GM19025 (cell line): ENCODE data around the gene IRX3.

ENCODE experiments used
- ATAC-seq: cut with Tn5 transposase; IDR thresholded peaks from one replicate; pipeline ENCODE4 v1.9.1; 2021; ENCODE audit warnings: mild to moderate bottlenecking, low read depth, moderate library complexity; ENCODE audit not compliant: unreplicated experiment

IRX3 gene

DNA sequence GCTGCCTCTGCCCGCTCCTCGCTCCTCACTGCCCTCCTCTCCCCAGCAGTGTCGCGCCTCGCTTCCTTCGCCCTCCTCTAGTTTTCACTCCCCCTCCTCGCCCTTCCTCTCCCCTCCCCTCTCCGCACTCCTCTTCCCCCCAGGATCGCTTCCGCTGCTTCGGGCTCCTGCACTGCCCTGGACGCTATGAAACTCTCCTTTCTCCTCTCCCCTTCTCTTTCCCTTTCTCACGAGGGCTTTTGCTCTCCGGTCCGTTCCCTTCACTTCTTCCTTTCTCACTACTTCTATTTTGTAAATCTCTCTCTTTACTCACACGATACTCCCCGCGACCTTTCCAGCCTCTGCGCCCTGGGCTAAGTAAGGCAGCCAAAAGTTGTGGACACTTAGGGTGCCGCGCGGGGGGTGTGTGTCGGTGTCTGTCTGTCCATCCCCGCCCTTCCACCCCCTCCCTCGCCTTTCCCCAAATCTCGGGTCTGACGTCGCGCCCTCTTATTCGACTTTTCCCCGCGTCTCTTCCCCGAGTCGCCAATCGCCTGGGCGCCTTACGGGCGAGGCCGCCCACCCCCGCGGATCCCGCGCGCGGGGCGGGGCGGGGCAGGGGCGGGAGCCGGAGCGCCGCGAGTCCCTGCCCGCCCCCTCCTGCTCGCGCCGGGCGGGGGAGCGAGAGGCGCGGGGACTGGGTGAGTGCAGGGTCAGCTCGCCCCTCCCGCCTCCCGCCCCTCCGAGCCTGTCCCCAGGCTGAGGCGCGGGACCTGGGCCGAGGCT is at the start of gene IRX3:
IRX3 (minus strand) TSS at position 422 of the 765 bp plus-strand sequence. CDS start 737 bp downstream, outside the sequence.
- ATAC-seq, result no peak

DNA sequence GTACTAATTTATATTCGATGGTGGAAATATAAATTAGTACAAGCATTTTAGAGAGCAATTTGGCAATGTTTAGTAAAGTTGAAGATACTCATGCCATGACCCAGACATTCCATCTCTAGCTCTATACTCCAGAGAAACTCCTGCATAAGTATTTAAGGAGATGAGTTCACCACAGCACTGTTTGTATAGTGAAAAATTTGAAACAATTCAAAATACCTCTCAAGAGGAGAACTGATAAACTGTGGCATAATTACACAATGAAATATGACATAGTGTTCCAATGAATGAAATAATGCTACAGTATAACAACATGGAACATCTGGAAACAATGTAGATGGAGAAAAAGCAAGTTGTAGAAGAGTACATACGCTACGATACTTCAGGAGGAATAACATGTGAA is 48.6 kb upstream of the IRX3 start:
- no peak for ATAC-seq

GRCh38 chr16:54334208-54334607 is 47.6 kb upstream of the IRX3 start:
- no peak for ATAC-seq

DNA sequence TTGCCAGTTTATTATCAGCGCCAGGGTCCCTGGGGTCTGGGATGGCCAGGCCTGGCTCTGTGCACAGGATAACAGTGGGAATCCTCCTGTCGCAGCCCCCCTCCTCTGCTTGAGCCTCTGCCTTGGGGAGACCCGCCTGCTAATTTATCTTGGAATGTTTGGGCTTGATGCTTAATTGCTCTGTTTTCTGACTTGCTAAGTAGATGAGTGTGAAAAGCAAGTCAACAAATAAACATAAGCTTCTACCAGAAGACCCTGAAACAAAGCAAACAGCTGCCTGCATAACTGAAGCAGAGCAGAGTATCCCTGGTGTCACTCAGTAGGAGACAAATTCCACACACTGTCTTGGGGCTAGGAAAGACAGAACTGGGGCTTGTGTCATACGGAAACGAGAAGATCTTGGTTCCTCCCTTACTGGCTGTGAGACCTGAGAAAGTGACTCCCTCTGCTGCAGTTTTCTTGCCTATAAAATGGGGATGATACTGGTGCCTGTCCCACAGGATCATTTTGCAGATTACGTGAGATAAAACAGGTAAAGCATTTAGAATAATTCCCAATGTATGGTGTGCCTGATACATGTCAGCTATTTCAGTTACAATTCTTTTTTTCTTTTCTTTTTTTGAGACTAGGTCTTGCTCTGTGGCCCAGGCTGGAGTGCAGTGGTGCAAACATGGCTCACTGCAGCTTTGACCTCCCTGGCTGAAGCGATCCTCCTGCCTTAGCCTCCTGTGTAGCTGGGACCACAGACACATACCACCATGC is 44.8 kb upstream of the IRX3 start:
- no peak for ATAC-seq

GRCh38 chr16:54327609-54328008 is 41.0 kb upstream of the IRX3 start:
- ATAC-seq, result no peak

- no peak for ATAC-seq
Measured at GRCh38 chr16:54326266-54326662, 39.7 kb upstream of the IRX3 start.

DNA sequence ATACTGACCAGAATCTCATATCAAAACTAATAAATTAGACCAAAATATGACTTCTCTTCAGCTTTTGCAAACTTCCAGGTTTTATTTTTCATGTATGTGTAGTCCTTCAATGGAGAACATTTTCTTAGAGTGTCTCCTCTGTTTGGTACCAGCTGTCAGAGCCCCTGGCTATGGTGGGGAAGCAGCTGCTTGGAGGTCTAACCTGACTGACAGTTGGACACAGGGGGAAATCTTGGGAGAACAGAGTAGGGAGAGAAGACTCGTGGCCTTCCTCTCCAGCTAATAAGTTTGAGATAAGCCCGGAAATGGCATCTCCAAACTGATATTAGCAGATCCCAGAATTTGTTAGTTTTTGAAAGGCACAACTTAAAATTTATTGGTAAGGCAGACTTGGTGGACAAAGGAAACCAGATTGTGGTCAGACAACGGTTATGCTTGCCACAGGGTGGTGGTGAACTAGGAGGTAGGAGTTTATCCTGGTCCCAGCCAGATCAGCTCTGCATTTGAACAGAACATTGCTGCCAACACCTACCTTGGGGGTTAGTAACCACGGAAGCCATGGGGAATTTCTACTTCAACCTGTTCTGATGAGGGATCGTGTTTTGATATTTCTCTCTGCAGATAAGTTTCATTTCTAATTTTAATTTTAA is 39.2 kb upstream of the IRX3 start:
- ATAC-seq, result no peak

GRCh38 chr16:54324716-54325115 is 38.1 kb upstream of the IRX3 start:
- no peak for ATAC-seq

- ATAC-seq, result no peak
Measured at GRCh38 chr16:54320697-54321340, 34.2 kb upstream of the IRX3 start.

- no peak for ATAC-seq
Measured at GRCh38 chr16:54318941-54319340, 32.4 kb upstream of the IRX3 start.

GRCh38 chr16:54317101-54317611 is 30.6 kb upstream of the IRX3 start:
- no peak for ATAC-seq

DNA sequence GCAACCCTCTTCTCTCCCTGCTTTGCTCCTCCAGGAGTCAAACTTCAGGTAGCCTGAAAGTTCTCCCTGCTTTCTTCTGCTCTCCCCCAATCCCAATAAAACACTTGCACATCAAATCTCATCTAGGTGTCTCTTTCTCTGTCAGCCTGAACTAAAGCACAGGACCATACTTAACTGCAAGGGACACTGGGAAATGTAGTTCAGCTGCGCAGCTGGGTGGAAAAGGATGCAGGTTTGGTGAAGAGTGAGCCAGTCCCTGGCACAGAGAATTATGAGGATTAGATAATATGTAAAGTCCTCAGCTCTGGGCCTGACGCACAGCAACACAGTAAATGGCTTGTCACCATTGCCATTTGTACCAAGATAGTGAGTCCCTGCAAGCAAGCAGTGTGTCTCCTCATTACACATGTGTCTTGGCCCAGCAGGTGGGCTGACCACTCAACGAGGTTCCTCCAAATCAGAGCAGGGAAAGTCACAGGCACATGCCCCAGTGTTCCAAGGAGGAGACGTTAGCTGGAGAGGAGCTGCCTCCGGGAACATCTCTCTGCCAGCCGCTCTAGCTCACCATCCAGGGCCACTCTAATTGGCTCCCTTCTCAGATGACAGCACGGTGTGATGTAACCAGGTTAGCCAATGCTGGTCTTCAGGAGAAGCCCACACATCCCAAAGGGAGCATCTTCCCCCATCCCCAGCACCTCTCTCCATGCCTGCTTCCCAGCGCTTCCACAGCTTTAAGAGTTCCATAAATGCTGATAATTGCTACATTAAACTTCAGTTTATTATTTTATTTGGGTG is 29.7 kb upstream of the IRX3 start:
- ATAC-seq, result no peak

DNA sequence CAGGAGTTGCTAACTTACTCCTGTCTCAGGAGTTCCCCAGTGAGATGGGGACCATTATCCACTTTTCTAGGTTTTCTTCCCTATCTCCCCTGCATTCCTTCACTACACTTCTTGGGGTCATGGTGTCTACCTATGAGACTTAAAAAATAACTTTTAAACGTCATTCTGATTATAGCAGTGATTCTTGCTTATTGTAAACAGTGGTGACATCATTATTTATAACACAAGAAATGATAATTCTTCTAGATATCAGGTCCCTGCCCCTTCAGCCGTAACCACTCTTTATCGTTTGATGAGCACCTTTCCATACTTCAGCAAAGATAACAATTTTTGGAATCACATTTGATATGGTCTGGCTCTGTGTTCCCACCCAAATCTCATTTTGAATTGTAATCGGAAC is 27.2 kb upstream of the IRX3 start:
- no peak for ATAC-seq

DNA sequence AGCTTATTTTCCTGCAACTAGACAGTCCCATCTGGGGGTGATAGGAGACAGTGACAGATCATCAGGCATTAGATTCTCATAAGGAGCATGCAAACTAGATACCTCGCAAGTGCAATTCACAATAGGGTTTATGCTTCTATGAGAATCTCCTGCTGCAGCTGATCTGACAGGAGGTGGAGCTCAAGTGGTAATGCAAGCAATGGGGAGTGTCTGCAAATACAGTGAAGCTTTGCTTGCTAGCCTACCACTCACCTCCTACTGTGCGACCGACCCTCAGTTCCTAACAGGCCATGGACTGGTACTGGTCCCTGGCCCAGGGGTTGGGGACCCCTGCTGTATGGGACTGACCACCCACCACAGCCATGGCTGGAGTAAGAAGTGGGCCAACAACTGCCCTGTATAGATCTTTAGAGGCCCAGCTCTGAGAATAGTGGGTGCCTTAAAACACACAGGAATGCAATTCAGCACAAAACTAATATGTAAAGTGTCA is 26.0 kb upstream of the IRX3 start:
- no peak for ATAC-seq

DNA sequence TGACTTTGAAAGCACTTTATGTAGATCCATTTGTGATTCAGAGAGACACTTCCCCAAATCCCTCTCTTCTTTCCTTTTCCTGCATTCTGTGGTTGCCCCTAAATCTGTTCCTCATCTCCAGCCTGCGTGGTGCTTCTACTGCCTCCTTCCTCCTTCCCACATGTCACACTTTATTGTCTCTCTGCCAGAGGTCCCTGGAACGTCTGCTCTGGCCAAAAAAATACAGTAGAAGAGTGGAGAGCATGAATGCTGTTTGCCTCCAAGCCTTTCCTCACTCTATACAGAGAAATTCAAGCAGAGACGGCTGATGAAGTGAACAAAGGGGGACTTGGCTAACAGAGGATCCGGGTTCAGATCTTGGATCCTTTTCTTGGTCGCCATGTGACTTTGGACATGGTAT is 22.8 kb upstream of the IRX3 start:
- ATAC-seq, result no peak

- no peak for ATAC-seq
Measured at GRCh38 chr16:54305080-54305479, 18.5 kb upstream of the IRX3 start.

DNA sequence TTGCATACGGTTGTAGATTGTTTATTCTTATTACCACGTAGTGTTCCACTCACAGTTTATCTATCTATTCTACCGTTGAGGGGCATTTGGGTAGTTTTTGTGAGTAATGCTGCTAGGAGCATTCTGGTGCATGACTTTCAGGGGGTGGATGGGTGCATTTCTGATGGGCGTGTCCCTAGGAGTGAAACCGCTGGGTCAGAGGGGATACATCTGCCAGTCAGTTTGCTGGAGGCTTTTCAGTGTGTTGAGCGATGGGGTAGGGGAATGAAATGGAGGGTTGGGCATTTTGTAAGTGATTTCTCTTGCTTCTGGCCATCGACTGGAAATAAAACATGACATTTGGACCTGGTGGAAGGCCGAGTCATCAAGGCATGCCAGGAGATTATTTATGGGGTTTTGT is 17.0 kb upstream of the IRX3 start:
- ATAC-seq, result no peak

DNA sequence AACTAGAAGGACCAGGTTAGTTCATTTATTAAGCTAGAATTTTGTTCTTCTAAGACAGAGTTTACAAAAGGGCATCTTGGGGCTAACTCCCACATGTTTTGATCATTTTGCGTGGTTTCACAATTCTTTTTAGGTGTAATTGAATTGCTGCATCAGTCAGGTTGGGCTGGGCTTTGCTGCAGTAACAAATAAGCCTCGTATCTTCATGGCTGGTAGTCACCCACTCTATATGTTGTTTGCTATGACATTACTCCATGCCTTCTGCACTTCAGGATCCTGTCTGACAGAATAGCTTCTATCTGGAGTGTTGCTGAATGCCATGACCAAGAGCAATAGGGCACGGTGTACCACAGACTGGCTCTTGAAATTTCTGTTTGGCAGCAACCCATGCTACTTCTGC is 10.6 kb upstream of the IRX3 start:
- no peak for ATAC-seq

DNA sequence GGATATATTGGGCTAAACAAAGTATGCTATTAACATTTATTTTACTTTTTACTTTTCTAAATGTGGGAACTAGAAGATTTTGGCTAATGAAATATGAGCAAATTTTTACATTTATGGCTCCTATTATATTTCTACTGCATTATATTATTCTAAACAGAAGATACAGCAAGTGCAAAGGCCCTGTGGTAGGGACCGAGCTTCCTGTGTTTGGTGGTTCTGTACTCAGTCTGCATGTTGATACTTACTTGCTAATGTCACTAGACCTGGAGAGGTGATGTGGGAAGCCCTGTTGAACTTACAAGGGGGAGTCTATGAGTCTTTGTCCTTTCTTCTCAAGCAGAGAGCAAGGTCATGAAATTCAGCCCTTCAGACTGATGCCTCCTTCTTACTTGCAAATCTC is 10.0 kb upstream of the IRX3 start:
- ATAC-seq, result no peak
